KOPT-K1 (cell line): ENCODE data around the gene COPZ1.
A peak's percentile ranks its signal among the peaks of the same experiment; 100 is the strongest.

ENCODE experiments used
- H3K27ac ChIP-seq: fragments of 200-600 bp; sonication (generic); 2 replicates; pipeline ENCODE4 v1.5.1; 2016; ENCODE audit warnings: antibody characterized with exemption, mild to moderate bottlenecking, low read depth, low read length; ENCODE audit not compliant: poor library complexity, severe bottlenecking
- H3K36me3 ChIP-seq: fragments of 200-600 bp; sonication (generic); 2 replicates; pipeline ENCODE4 v1.5.1; 2017; ENCODE audit warnings: antibody characterized with exemption, mild to moderate bottlenecking, low read length, moderate library complexity; ENCODE audit not compliant: insufficient read depth
- H3K9me3 ChIP-seq: fragments of 200-600 bp; sonication (generic); 2 replicates; pipeline ENCODE4 v1.5.1; 2017; ENCODE audit warnings: antibody characterized with exemption, low read length, mild to moderate bottlenecking; ENCODE audit not compliant: insufficient read depth, poor library complexity, severe bottlenecking

COPZ1 gene

DNA sequence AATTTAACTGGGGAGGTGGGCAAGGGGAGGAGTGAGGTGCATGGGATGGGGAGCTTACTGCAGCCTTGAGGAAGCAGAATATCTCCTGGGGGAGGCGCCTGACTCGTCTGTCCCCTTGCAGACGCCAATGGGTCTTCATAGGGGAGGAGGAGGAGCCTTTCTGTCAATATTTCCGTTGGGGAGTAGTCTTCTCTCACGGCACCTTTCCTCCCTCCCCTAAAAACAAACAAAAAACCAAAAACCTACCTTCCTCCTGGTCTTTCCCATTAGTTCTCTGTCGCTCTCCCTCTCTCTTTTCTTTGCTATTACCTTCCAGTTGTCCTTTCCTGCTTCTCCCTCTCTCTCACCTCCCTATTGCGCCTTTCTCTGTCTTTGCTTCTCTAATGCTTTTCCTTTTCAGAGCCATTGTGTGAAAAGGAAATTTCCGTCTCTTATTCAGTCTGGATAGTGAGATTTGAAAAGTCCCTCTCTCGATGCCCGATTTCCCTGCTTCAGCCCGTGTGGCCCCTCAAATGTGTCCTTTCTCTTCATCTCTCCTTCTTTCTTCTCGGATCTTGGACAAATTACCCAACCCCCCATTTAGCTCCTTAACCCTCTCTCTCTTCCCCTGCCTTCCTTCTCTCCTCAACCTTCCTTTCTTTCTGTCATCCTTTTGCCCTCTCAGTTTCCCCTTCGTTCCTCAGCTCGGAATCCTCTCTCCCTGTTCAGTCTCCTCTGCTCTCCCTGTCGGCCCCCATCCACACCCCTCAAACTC lies 33.4 kb downstream of the COPZ1 start:
- Histone ChIP-seq H3K9me3 (no peaks in the 10 kb centered on the region), H3K36me3 (no peaks in the 10 kb centered on the region), H3K27ac (peak overlapping the region; percentile 85)

DNA sequence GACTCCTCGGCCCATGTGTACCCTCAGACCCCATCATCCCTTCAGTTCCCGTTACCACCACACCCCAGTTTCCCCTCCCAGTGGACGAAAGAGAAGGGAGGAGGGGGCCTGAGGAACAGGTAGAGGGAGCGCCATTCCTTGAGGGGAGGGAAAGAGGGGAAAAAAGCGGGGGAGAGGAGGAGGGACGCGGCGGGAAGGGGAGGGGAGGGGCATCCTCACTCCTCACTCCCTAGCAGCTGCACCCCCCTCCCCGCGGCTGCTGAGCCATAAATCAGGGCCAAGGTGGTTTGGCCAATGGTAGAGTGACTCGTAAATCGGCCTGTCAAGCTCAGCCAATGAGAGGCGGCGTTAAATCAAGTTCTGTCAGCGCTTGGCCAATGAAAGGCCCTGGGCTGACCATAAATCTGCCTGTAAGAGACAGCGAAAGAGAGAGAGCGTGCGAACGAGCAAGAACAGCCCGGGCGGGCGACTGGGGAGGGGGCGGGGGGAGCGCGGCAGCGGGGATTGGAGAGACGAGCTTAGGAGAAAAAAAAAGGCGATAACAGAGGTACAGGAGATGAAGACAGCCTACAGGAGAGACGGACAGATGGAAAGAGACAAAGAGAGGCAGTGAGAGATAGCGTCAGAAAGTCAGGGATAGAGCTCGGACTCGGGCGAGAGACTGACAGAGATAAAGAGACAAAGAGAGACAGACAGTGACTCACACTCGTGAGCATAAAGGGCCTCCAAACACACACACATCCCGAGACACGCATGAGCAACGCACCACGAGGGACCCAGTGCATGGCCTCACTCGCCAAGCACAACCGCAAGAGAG lies 34.2 kb downstream of the COPZ1 start:
- Histone ChIP-seq H3K36me3 (no peaks in the 10 kb centered on the region), H3K27ac (peak overlapping the region; percentile 85), H3K9me3 (no peaks in the 10 kb centered on the region)

DNA sequence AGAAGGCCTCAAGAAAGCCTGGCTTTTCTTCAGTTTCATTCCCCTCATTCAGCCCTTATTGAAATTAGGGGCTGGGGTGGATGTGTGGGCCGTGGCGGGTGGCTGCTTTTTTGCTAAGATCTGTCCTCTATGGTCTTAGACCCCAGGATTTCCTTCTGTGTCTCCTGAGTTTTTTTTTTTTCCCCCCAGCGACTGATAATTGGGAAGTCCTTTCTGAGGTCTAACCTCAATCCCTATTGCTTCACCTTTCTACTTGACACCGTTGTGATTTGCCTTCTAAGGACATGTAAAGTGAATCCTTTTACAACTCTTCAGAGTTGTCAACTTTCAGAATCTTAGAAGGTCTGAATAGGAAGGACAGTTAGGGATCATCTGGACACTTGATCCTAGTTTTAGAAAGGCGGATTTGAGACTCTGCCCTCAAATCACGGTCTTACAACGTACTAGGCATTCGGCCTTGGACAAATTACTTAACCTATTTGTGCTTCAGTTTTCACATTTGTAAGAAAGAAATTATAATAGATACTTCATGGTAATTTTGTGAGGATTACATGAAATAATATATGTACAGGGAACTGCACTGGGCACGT lies 34.9 kb downstream of the COPZ1 start:
- Histone ChIP-seq H3K27ac (peak overlapping the region; percentile 85), H3K9me3 (no peaks in the 10 kb centered on the region), H3K36me3 (no peaks in the 10 kb centered on the region)

DNA sequence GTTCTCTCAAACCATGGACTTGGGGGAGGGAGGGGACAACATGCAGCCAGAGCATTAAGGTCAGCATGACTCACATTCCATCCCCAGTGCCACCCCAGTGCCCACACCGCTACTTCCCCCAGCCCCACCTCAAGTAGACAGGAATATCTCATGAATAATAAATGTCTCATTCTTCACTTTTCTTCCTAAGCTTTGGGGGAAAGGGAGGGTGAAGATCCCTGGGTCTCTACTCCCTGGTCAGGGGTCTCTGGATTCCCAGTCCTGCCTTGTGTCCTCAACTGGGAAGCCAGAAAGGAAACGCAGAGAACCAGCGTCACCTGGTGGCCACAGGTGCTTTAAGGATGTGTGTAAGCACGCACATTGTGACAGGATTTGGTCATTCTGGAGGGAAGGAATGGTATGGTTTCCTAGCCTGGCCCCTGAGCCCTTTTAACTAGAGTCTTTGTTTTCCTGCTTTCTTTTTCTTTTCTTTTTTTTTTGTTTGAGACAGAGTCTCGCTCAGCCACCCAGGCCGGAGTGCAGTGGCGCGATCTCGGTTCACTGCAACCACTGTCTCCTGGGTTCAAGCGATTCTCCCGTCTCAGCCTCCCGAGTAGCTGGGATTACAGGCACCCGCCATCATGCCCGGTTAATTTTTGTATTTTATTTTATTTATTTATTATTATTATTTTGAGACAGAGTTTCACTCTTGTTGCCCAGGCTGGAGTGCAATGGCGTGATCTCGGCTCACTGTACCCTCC lies 36.0 kb downstream of the COPZ1 start:
- Histone ChIP-seq H3K36me3 (no peaks in the 10 kb centered on the region), H3K27ac (no peak overlapping the region), H3K9me3 (no peaks in the 10 kb centered on the region)

DNA sequence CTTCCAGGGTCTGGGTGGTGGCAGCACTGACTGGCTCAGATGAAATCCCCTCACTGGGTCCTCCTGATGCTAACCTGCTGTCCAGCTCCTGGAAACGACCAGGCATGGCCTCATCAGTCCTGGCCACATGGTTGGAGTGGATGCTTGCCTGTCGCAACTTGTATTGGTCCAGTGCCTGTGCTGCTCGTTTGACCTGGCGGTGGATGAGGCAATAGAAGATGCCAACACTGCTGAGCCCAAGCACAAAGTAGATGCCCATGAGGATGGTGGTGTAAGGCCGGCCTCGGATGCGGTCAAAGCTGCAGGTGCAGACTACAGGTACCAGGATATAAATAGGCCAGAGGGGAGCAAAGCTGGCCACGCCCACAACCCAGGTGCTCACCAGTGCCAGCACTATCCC lies 38.1 kb downstream of the COPZ1 start:
- H3K27ac ChIP-seq: no peak overlapping the region
- H3K9me3 ChIP-seq: no peaks in the 10 kb centered on the region
- no peaks in the 10 kb centered on the region for H3K36me3 ChIP-seq

DNA sequence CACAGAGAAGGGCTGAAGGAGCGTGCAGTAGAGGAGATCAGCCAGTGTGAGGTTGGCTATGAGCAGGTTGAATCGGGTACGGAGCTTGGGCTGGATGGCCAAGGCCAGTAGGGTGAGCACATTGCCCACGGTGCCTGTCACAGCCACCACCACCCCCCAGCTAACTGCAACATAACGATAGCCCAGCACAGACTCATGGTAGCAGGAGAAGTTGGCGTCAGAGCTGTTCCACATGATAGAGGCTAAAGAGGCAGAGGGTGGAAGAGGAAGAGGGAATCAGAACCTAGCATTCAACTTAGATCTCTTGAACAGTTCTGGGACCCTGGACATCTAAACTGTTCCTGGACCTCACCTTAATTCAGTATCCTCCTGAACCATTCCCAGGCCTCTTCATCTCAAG lies 38.7 kb downstream of the COPZ1 start:
- Histone ChIP-seq H3K27ac (no peak overlapping the region), H3K9me3 (no peaks in the 10 kb centered on the region), H3K36me3 (no peaks in the 10 kb centered on the region)

DNA sequence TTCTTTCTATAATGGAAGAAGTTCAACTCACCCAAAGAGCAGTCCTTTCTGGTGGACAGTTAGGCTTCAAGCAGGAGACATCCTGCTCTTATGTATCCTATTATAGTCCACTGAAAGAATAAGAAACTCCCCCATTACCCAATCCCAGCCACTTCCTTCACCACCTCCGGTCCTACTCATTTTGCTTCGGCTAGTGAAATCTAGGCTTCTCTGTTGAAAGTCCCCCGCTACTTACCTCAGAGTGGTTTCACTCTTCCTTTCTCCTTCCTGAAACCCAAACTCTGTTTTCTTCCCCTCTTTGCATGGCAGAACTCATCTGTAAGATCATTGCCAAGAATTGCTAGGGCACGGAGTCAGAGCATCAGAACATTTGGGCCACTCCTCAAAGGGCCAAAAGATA lies 39.5 kb downstream of the COPZ1 start, which contains the start of gene GPR84:
TSS of gene GPR84 (minus strand) at position 74 of the 400 bp plus-strand sequence. CDS start 635 bp downstream, outside the sequence.
- Histone ChIP-seq H3K27ac (no peak within 1 kb of the TSS), H3K9me3 (no peaks in the 10 kb centered on the region), H3K36me3 (no peaks in the 10 kb centered on the region)

DNA sequence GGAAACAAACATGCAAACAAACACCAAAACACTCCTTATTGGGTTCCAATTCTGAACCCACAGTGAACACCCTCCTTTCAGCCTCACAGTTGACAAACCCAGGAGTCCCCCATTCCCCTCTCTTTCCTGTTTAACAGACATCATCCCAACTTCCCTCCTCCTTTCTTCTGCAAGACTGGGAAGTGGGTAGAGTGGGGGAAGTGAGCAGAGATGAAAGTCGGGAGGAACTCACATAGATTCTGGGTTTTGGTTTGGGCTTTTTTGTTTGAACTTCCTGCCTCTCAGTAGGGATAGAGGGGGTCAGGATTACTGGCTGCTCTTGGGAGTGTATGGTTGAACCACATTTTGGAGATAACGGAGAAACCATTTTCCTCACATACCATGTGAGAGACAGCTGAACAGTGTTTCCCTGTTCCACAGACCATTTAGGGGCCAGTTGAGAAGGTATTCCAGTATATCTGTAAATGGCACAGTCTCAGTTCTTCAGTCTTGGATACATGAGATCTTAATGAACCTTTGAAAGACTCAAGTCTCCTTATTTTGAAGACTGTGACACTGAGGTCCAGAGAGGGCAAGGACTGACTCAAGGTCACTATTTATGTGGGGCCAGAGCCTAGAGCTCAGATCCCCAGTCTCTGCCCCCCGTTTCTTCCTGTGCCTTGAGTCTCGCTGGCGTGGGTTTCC lies 43.2 kb downstream of the COPZ1 start:
- H3K27ac ChIP-seq: peak overlapping the region; percentile 40
- H3K36me3 ChIP-seq: no peaks in the 10 kb centered on the region
- H3K9me3 ChIP-seq: no peaks in the 10 kb centered on the region

DNA sequence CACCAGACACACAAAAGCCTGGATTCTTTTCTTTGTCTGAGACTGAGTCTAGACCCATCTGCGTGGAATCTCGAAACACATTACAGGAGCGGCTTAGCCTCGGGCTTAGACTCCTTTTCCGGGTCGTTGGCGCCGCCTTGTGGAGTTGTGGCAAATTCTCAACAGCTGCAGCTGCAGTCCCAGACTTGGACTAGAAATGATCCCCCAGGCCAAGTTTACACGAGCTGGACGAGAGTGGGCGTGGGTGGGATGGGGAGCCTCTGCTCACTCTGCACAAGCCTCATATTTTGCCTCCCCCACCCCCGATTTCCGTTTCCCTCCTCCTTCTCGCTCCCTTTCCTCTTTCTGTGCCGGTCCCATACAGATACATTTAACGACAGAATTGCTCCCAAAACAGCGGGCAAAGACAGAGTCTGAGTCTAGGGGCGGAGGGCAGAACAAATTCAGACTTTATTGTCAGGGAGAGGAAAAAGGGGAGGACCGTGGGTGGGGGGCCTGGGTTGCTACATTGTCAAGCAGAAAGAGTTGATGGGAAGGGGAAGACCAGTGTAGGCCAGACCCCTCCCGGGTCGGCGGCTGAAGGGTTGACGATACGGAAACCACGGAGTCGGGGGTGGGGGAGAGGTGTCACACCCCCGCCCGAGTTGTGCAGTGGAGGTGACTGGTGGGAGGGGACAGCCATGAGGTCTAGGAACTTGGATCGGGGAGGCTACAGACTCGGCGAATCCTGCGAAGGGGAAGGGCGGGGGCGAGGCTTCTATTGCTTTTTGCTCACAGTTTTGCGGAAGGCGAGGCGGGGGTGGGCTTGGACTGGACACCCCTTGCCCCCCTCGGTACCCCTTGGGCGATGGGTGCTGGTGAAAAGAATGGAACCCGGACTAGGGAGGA lies 44.0 kb downstream of the COPZ1 start:
- H3K27ac ChIP-seq: peak overlapping the region; percentile 40
- no peaks in the 10 kb centered on the region for H3K36me3 ChIP-seq
- no peaks in the 10 kb centered on the region for H3K9me3 ChIP-seq

DNA sequence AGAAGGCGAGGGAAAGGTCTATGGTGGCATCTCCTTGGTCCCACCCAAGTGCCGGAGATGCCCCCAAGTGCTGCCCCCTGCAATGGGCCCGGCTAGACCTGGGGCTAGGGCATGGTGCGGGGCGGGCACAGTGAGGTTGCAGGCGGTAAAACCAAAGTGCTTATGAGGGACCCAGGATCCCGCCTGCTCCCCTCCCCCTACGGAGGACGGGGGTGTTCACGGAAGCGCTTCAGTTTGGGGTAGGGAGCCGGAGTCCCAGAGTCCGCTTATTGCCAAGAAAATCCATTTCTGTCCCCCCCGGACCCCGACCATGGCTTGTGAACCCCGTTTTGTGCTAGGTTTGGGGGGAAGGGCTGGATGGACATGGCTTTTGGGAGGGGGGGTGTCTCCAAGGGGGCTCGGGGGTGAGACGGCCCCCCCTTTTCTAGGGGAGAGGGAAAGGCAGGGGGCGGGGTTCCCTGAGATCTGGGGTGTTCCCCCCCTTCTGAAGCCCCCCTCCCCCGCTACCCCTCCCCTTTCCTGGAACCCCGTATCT lies 44.7 kb downstream of the COPZ1 start:
- Histone ChIP-seq H3K27ac (no peak overlapping the region), H3K36me3 (no peaks in the 10 kb centered on the region), H3K9me3 (no peaks in the 10 kb centered on the region)

DNA sequence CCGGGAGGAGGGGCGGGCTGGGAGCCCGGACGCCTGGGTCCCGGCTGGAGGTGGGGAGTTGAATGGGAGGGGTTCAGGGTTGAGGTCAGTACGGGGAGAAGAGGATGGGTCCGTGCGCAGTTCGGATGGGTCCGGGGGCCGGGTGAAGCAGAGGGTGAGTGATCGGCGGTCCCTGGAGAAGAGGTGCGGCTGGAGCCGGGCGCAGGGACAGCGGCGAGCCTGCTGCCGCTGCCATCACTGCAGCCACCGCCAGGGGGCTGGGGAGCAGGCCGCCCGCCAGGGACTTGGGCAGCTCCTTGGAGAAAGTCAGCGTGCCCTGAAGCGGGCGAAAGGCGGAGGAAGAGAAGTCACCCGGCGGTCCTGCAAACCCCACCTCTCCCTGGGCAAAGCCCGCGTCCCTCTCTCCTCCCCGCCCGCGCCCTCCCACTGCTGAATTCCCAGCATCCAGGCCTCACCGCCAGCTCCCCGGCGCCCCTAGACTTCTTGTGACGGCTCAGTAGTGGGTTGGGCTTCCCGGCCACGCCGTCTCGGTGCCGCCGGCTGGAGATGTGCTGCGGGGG lies 45.3 kb downstream of the COPZ1 start:
- Histone ChIP-seq H3K27ac (no peak overlapping the region), H3K9me3 (no peaks in the 10 kb centered on the region), H3K36me3 (no peaks in the 10 kb centered on the region)

DNA sequence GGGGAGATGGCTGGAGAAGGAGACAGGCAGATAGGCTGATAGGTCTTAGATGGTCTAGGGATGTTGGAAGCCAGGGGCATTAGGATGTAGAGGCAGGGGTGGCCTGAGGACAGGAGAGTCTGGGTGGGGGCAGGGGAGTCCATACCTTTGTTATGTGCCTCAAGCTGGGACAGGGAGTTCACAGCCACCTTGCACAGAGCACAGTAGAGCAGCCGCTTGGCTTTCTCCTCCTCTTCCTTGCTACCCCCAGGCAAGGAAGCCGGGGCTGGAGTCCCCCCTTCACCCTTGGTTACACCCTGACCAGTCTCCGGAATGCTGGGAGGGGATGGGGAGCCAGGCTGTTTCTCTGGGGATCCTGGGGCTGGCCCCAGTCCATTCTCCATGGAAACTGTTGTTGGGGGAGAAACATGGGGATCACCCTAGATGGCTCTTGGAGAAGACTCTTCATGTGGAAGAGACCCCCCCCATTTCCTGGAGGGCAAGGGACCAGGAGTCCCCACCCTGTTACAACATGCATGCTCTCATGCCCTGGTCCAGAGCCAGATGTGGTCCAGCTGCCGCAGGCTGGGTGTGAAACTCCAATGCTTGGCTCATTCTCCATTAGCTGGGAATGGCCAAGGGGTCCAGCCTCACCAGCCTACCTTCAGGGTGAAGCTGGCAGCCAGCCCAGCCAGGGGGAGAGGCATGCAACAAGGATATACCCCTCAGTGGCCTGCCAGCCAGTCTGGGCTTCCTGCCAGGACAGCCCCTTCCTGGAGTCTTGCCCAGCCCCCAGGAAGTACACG lies 46.6 kb downstream of the COPZ1 start:
- Histone ChIP-seq H3K36me3 (no peaks in the 10 kb centered on the region), H3K27ac (no peak overlapping the region), H3K9me3 (no peaks in the 10 kb centered on the region)
